22Rv1 (cell line): ENCODE measurements around the gene HACD3.

Source experiments
- ZFX ChIP-seq: fragments of 450-650 bp; IDR thresholded peaks from 2 replicates; pipeline ENCODE4 v1.6.1; 2017; ENCODE audit warnings: antibody characterized with exemption, borderline replicate concordance
- TF ChIP-seq, protein P1 (sequence below): fragments of 450-650 bp; IDR thresholded peaks from 2 replicates; pipeline ENCODE4 v1.5.1; 2017; ENCODE audit warnings: mild to moderate bottlenecking

DNA sequence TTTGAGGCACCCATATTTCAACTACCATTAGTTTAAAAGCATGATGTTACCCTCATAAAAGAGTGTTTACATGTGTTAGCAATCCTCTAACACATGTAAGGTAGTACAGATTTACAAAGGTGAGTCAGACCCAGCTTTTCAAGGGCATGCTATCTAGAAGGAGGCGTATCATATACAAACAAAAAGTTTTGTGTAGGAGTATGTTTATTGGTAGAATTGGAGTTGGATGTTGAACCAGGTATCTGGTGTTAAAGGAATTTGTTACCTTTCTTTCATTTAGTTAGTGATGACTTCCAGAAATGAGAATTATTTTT lies 2.4 kb downstream of the HACD3 start:
- TF ChIP-seq, protein P1, sequence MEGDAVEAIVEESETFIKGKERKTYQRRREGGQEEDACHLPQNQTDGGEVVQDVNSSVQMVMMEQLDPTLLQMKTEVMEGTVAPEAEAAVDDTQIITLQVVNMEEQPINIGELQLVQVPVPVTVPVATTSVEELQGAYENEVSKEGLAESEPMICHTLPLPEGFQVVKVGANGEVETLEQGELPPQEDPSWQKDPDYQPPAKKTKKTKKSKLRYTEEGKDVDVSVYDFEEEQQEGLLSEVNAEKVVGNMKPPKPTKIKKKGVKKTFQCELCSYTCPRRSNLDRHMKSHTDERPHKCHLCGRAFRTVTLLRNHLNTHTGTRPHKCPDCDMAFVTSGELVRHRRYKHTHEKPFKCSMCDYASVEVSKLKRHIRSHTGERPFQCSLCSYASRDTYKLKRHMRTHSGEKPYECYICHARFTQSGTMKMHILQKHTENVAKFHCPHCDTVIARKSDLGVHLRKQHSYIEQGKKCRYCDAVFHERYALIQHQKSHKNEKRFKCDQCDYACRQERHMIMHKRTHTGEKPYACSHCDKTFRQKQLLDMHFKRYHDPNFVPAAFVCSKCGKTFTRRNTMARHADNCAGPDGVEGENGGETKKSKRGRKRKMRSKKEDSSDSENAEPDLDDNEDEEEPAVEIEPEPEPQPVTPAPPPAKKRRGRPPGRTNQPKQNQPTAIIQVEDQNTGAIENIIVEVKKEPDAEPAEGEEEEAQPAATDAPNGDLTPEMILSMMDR, result no peak
- no peak for TF ChIP-seq ZFX
